HG03571 (cell line): ENCODE data around the gene TCIRG1.

Experiments
- ATAC-seq: cut with Tn5 transposase; IDR thresholded peaks from one replicate; pipeline ENCODE4 v1.9.1; 2021; ENCODE audit not compliant: unreplicated experiment

The TCIRG1 gene

DNA sequence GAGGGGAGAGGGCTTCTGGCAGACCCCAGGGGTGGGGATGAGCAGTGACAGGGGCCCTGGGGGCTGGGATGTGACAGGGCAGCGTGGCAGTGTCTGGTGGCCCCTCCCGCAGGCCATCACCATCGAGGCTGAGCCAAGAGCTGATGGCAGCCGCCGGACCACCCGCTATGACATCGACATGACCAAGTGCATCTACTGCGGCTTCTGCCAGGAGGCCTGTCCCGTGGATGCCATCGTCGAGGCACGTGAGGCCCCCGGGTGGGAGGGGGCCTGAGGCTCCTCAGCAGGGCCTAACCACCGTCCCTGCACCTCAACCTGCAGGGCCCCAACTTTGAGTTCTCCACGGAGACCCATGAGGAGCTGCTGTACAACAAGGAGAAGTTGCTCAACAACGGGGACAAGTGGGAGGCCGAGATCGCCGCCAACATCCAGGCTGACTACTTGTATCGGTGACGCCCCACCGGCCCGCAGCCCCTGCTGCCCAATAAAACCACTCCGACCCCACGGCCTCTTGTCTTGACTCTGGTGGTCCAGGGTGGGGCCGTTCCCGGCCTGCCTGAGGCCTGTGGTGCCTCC, 2.6 kb upstream of the TCIRG1 start:
- no peak for ATAC-seq

DNA sequence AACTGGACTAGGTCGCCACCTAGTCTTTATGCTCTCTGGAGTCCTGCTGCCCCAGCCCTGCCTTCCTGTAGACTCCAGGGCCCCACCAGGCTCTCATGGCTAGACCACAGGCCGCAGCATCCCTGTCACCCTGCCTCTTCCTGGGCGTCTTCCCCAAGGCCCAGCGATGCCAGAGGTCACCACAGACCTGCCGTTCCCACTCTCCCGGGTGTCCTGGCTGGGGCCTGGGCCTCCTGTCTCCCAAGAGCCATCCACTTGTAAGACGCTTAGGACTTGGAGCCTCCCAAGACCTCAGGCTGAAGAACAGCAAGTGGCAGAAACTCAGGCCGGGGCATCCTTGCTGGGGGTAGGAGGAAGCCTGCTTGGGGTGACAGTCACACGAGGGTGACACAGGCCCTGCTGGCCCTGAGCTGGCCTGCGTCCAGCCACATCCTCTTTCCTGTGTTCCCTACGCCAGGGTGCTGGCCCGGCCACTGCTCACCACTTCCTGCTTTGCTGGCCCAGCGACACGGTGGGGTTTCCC, 2.0 kb upstream of the TCIRG1 start:
- ATAC-seq, result no peak

DNA sequence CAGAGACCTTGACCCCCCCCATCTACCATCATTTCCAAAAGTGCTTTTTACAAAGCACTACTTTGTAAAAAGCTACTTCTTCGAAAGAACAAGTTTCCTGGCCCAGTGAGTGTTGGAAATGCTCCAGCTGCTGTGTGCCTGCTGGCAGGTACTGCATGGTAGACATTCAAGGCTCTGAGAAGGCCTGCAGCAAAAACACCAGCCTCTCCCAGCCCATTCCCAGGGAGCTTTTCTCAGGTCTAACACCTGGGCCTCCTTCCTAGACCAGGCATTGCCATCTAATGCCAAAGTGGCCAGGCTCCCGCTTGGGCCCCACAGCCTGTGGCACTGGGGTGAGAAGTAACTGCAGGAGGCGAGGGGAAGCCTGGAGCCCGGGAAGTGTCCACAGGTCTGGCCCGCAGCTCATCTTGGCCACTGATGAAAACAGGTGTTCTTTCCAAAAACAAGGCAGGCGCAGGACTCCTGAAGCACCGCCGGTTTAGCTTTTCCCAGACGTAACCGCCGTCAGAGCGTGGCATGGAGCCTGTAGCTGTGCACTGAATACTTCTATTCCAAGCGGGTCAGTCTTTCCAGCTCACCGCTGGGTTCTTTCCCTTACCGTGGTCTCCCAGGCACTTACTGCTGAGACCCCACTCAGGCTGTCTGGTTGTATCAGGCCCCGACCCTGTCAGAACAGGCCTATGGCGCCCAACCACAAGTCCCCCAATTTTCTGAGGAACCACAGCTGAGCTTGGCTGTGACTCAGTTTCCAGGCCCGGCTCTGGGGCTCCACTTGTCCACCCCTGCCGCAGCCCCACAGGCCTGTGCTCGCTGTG, 1.2 kb upstream of the TCIRG1 start:
- ATAC-seq, result no peak

DNA sequence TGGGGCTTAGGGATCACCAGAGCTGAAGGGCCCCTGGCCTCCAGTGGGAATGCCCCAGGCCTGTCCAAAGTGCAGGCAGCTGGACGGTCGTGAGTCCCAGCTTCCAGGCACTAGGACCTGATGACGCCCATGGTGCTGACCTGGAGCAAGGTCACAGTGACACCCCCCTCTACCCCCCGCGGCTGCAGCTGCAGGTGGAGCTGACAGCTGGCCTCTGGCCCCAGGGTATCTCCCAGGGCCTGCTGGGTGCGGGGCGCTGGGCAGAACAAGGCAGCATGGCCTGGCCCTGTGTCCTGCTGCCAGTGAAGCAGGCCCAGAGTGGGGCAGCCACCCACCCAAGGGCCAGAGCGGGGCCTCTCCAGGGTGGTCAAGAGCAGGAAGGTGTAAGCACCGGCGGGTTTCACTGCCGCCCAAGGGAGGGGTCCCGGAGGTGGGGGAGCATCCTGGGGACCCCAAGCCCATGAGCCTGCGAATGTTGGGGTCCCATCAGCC, 553 bp upstream of the TCIRG1 start:
- no peak for ATAC-seq

DNA sequence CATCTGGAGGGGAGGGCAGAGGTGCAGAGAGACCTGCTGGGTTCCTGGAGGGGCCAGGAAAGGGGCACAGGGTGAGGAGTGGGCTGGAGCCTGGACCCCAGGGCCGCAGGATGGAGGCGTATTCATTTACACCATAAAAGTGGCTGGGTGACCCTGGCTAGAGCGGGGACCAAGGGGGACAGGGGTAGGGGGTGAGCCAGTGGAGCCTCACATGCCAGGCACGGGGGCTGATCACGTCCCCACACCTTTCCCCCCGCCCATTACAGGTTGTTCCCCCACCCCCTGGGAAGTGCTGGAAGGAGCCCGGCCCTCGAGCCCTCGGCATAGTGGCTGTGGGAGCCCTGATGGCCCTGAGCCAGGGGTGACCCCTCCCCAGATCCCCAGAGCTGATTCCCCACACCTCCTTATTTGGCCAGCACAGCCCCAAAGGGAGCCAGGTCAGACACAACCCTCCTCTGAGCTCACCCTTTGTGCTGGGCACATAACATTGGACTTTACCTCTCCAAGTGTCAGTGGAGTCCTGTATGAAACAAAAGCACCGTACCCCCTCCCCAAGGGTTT, 781 bp downstream of the TCIRG1 start:
- ATAC-seq, result no peak

DNA sequence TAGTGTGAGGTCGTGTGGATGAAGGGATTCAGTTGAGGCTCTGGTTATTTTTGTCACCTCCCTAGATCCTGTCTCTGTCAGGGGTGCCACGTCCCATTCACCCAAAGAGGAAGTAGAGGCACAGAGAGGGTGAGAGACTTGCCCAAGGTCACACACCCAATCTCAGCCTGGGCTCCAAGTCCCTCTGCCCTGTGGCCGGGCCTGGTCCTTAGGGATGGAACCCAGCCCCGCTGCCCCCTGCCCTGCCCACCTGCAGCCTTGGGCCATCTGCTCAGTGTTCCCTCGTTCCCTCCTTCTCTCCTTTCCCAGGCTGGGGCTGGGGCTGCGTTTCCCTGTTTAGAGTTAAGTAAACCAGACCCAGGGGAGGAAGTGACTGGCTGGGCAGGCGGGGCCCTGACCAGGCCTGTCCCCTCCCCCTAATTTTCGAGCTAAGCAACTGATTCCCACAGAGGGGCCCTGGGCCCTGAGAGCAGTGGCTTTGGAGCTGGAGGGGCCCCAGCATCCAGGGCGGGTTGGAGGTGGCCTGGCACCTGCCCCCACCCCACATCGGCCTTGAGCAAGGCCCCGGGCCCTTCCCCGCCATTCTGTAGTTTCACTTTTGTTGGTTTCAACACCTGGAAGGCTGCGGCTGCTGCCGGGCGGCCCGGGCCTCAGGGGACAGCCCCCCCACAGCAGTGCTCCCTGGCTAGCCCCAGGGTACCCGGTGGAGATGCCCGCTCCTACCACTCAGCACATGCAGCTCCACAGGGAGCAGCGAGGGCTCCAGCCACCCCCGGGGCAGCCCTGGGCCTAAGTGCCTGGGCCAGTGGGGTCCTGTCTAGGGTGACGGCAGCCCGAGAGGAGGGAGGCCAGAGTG, 1.5 kb downstream of the TCIRG1 start:
- no peak for ATAC-seq

DNA sequence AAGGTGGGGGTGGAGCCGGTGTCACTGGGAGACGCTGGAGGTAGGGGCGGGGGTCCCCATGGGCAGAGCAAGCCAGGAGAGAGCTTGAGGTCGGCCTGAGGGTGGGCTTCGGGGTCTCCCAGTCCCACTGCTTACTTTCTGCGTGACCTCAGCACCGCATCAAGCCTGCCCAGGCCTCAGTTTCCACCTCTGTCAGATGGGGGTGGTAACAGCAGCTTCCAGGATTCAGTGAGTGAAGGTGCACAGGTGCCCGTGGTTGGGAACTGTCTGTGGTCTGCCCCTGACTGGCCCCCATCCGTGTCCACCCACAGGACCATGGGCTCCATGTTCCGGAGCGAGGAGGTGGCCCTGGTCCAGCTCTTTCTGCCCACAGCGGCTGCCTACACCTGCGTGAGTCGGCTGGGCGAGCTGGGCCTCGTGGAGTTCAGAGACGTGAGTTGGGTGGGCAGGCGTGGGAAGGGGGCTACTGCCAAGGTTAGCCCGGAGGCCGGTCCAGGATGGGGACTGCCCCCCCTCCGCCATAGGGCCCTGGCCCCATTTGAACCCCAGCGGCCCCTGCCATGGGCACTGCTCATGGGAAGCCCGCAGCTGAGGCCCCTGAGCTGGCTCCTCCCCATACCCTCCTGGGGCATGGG, 2.2 kb downstream of the TCIRG1 start:
- ATAC-seq, result no peak

DNA sequence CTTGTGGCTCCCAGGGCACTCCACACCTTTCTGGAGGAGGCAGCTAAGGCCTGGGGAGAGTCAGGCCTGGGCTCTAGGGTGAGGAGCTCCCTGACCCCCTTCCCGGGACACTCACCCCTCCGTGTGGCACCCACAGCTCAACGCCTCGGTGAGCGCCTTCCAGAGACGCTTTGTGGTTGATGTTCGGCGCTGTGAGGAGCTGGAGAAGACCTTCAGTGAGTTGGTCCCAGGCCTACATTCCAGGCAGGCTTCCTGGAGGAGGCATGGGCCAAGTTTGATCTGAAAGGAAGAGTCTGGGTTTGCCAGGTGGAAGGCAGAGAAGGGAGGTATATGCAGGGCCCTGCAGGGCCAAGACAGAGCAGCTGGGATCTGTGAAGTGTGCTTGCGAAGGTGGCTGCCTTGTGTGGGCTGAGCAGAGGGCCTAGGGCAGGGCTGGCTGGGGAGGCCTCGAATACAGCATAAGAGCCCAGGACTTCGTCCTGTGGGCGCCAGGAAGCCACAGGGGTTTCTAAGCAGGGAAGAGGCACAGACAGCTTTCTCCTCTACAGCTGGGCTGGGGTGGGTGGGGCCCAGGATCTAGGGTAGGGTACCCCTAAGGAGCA, 2.9 kb downstream of the TCIRG1 start:
- ATAC-seq, result no peak

DNA sequence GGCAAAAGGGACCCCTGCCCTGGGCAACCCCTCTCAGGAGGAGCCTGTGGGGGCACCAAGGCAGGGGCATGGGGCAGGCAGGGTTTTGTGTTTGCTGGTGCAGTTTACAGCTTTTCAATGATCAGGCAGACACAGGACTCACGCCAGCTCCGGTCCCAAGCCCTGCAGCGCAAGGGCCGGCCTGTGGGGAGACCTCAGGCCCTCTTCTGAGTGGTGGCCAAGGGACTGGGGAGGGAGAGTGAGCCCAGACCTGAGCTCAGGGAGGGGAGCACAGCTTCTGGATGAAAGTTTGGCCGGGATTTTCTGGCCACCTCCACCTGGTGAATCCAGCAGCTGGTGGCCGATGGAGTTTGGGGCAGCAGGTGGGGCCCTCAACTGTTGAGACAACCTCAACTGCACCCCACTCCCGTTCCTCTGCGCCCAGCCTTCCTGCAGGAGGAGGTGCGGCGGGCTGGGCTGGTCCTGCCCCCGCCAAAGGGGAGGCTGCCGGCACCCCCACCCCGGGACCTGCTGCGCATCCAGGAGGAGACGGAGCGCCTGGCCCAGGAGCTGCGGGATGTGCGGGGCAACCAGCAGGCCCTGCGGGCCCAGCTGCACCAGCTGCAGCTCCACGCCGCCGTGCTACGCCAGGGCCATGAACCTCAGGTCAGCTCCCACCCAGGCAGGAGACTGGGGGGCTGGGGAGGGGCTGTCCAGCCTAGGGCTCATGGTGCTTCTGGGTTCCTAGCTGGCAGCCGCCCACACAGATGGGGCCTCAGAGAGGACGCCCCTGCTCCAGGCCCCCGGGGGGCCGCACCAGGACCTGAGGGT, 3.6 kb downstream of the TCIRG1 start:
- no peak for ATAC-seq

DNA sequence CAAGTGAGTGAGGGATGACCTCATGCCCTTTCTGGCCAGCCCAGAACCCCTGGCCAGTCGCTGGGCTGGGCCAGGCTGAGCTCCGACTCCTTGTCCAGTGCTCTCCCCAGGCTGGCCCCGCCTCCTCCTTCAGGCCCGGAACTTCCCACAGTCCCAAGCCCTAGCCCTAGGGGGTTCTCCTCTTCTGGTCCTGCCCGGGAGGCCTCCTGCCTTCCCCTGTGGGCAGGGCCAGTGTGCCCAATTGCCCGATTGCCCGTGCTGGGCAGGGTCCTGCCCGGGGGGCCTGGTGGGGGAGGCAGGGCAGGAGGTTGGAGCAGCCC, 4.2 kb downstream of the TCIRG1 start:
- no peak for ATAC-seq

DNA sequence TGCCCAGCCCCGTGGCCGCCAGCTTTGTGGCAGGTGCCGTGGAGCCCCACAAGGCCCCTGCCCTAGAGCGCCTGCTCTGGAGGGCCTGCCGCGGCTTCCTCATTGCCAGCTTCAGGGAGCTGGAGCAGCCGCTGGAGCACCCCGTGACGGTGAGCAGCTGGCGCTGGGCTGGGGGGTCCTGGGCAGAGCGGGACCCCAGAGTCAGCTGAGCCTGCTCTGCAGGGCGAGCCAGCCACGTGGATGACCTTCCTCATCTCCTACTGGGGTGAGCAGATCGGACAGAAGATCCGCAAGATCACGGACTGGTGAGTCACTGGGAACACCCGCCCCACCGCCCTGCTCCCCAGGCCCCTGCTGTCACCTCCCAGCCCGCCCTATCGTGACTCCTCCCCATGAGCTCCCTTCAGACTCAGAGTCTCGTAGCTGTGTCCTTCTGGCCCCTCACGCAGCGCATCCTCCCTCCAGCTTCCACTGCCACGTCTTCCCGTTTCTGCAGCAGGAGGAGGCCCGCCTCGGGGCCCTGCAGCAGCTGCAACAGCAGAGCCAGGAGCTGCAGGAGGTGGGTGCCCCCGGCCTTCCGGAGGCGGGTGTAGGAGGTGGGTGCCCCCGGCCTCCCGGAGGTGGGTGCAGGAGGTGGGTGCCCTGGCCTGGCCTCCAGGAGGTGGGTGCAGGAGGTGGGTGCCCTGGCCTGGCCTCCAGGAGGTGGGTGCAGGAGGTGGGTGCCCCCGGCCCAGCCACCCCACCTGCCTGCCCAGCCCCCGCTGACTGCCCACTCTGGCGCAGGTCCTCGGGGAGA, 4.7 kb downstream of the TCIRG1 start:
- ATAC-seq, result no peak

DNA sequence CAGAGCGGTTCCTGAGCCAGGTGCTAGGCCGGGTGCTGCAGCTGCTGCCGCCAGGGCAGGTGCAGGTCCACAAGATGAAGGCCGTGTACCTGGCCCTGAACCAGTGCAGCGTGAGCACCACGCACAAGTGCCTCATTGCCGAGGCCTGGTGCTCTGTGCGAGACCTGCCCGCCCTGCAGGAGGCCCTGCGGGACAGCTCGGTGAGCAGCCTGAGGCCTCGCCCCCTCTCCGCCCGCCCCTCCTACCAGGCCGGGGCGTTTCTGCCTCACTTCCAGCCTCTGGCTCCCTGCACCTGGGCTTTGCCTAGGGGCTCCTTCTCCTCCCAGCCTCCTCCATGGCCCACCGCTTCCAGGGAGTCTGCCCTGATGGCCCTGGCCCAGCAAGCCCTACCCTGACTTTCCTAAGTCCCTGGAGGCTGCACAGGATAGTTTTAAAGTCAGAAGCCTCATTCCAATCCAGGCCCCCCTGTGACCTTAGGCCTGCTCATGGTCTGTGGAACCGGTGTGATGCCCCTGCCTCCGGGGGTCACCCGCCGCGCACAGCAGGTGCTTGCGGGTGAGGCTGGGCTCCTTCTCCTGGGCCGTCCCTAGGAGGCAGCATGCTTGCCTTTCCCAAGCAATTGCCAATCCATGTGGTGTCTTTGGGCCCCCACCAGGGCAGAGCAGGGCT, 5.5 kb downstream of the TCIRG1 start:
- ATAC-seq, result no peak

DNA sequence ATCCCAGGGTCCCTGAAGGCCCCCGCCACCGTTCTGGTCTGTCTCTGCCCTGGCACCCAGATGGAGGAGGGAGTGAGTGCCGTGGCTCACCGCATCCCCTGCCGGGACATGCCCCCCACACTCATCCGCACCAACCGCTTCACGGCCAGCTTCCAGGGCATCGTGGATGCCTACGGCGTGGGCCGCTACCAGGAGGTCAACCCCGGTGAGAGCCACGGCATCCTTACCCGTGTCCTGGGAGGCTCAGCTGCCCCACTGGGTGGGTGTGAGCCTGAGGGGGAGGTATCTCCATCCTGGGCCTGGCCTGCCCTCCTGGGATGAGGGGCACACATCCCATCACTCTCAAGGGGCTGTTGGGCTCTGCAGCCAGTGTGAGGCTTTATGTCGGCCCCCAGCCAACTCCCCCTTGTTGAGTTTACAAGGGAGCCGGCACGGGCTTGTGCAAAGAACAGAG, 6.1 kb downstream of the TCIRG1 start:
- ATAC-seq, result no peak

DNA sequence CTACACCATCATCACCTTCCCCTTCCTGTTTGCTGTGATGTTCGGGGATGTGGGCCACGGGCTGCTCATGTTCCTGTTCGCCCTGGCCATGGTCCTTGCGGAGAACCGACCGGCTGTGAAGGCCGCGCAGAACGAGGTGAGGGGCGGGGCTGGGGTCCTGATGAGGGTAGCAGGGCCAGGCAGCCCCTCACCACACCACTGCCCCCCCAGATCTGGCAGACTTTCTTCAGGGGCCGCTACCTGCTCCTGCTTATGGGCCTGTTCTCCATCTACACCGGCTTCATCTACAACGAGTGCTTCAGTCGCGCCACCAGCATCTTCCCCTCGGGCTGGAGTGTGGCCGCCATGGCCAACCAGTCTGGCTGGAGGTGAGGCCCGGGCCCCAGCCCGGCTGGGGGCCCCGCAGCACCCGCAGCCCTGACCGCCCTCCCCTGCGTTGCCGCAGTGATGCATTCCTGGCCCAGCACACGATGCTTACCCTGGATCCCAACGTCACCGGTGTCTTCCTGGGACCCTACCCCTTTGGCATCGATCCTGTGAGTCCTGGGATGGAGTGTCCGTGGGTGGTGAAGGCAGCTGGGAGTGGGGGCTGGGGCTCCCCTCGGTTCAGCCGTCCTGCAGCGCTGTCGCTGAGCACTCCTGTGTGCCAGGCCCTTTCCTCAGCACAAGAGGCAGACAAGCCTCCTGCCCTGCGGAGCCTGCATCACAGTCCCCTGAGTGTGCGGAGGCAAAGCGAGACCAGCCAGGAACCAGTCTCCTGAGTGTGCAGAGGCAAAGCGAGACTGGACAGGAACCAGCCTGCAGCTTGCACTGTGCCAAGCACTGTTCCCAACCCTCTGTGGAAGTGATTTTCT, 8.8 kb downstream of the TCIRG1 start:
- no peak for ATAC-seq

DNA sequence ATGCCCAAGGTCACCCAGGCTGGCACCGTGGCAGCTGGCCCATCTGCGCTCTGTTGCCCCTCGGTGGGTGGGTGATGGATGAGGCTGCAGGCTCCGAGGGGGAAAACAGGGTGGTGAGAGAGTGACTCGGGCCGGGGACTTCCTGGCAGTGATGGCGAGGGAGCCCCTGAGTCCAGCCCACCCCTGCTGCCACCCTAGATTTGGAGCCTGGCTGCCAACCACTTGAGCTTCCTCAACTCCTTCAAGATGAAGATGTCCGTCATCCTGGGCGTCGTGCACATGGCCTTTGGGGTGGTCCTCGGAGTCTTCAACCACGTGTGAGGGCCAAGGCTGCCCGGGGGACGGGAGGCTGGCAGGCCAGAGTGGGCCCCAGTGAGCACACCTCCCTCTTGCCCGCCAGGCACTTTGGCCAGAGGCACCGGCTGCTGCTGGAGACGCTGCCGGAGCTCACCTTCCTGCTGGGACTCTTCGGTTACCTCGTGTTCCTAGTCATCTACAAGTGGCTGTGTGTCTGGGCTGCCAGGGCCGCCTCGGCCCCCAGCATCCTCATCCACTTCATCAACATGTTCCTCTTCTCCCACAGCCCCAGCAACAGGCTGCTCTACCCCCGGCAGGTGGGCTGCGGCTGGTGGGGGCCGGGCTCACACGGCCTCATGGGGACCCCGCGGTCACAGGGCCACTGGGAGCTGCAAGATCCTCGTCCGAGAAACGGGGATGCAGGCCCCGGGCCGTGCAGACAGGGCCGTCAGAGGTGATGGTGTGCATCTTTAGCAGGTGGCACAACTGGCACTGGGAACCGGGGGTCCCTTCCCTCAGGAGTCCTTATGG, 10.1 kb downstream of the TCIRG1 start:
- ATAC-seq, result no peak
